HG02938 (cell line): Measurements from ENCODE around the gene TRPM8.
A peak's percentile ranks its signal among the peaks of the same experiment; 100 is the strongest.

ENCODE experiments used
- ATAC-seq: cut with Tn5 transposase; IDR thresholded peaks from one replicate; pipeline ENCODE4 v1.9.1; 2021; ENCODE audit warnings: mild to moderate bottlenecking, moderate library complexity; ENCODE audit not compliant: unreplicated experiment

Gene TRPM8

DNA sequence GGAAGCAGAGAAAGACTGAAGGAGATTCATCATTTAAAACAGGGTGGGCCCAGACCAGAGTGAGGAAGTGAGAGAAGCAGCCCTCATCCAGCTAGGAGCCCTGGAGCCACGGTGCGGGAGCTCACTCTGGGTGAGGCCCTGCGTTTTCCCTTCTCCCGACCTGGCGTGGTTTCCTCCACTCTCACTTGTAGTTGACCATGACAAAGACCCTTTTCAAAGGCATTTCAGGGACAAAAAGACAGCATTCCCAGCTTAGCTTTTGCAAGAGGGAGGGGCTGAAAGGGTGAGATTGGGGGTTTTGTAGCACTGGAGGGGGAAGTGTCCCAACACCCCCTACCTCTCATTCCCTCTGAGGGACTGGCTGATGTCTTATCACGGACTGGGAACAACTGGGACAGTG, 56.6 kb downstream of the TRPM8 start:
- ATAC-seq = no peak

GRCh38 chr2:233974530-233975071, 57.4 kb downstream of the TRPM8 start:
- ATAC-seq = no peak

- no peak for ATAC-seq
Measured at GRCh38 chr2:233976087-233976486, 58.9 kb downstream of the TRPM8 start.

GRCh38 chr2:233976690-233977294, 59.6 kb downstream of the TRPM8 start:
- no peak for ATAC-seq

GRCh38 chr2:233977296-233977837, 60.2 kb downstream of the TRPM8 start:
- no peak for ATAC-seq

DNA sequence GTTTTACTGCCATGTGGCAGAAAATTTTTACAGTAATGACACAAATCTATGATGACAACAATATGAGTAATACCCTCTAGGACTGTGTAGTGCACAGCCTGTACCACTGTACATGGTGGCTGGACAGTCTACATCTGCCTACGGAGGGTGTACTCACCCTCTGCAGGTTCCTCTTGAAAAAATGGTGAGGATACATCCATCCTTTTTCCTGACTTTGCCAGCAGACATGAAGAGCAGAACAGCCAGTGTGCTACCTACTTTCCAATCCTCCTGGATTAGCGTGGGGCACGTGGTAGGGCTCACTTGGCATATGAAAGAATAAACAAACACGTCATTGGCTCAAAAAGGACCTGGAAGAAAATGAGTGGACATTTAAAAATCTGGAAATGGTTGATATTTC, 62.6 kb downstream of the TRPM8 start:
- no peak for ATAC-seq

GRCh38 chr2:233980955-233981561, 63.9 kb downstream of the TRPM8 start:
- no peak for ATAC-seq

GRCh38 chr2:233981574-233982420, 64.6 kb downstream of the TRPM8 start:
- ATAC-seq = no peak

DNA sequence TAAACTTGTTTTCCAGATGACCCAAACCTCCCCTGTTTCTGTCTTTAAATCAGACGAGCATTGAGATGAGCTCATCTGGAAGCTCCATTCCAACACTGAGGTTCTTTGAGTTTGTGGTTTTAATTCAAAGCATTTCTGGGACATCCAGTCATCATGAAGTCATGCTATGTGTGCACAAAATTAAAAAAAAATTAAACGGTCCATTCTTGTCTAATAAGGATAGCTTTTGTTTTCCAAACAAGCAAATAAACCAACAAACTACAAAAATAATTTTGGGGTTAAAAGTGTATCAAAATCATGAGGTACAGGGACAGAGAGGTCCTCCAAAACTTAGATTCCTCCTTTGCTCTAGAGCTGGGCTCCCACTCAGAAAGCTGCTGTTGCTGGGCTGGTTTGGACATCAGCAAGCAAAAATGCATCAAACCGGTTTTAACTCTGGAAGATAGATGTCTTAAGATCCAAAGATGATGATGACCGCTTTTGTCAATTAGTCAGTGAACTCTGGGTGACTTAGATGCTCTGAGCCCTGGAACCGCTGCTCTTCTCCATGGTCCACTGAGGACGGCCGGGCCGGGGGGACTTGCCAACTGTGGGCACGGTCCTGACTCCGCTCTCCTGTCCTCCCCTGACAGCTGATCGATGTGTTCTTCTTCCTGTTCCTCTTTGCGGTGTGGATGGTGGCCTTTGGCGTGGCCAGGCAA, 65.4 kb downstream of the TRPM8 start:
- no peak for ATAC-seq

GRCh38 chr2:233983445-233983844, 66.3 kb downstream of the TRPM8 start:
- ATAC-seq = no peak

- no peak for ATAC-seq
Measured at GRCh38 chr2:233988581-233988980, 71.4 kb downstream of the TRPM8 start.

- no peak for ATAC-seq
Measured at GRCh38 chr2:233989221-233989858, 72.2 kb downstream of the TRPM8 start.

- ATAC-seq = peak; percentile 65
Measured at GRCh38 chr2:233990261-233990798, 73.2 kb downstream of the TRPM8 start.

DNA sequence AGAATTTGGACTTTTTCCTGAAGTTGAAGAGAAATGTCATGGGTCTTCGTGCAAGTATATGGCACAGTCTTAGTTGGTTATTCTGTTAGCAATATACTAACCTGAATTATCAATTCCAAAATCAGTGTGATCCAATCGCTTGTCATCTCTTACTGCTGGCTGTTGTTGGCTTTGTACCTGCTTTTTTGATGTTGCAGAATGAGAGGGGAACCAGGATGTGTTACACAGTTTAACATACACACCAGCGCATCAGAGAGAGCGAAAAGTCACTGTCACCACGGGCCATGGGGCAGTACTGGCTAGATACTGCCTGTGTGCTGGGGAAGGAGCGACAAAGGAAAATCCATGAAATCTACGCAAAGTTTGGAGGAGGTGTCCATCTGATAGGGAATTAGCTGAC, 74.0 kb downstream of the TRPM8 start:
- ATAC-seq = no peak

DNA sequence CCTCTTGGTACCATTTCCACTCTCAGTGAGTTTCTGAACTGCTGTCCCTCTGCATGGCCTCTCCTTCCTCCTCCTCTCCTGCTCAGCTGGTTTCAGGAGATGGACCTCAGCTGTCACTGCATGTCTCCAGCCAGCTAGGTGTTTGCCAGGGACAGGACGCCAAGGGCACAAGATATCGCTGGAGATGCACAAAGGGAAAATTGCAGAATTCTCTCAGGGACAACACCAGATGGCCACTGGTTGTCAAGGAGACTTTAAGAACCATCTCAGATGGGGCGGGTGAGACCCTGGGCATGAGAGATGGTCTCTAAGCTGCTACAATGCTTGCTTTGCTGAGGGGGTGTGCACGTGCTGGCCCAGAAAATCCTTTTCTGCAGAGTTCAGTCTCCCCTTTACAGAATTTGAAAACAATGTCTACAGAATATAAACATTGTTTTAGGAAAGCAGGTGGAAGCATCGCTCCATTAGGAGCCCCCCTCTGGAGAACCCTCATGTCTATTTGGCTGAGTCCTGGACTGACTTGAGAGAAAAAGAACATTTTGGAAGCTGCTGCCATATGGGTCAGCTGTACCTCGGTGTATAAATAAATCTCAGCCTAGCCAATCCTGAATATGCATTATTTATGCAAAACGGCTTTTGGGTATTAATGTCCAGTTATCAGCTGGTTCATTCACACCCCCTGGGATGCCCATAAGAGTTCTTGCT, 75.5 kb downstream of the TRPM8 start:
- ATAC-seq = no peak

DNA sequence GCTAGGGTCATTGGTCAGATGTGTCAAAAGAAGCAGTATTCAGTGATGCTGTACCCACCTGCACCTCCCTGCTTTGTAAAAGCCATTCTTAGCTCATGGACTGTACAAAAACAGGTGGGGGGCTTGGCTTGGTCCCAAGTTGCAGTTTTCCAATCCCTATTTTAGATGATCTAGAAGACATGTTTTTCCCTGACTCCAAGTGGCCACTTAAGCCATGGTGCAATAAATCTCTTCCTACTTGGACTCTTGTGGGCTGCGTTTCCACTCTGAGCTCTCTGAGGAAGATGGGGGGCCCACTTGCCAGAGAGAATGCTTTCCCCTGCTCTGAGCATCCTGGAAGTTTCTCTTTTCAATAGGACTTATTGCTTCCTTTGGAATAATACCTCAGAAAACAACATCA, 76.3 kb downstream of the TRPM8 start:
- ATAC-seq = no peak

GRCh38 chr2:233994151-233994550, 77.0 kb downstream of the TRPM8 start:
- ATAC-seq = no peak

DNA sequence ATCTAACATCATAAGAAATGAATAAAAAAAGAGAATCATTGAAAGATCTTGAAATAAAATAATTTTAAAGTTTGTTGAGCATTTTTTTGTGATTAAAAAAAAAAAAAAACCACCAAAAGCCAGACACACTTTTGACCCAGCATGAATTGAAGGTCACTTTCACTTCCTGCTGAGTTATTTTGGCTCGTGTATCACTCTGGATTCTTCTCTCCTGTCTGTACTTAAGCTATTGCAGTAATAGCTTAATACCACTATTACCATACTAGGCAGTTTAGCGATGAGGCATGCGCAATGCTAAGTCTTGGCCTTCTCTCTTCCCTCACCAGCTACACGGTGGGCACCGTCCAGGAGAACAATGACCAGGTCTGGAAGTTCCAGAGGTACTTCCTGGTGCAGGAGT, 78.8 kb downstream of the TRPM8 start:
- ATAC-seq = no peak

DNA sequence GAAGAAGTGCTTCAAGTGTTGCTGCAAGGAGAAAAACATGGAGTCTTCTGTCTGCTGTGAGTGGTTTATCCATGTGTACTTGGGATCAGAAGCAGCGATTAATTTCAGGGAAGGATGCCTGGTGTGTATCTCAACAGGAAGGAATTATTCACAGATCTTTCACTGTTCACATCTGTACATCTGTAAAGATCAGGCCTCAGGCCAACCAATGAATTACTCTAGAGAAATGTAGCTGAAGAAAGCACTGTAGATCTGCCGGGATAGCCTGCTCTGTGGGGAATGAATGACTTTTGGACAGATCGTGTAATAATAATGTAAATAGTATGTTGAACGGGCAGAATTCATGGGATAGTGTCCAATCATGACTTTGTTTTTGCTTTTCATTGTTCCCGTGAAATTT, 79.3 kb downstream of the TRPM8 start:
- no peak for ATAC-seq

- no peak for ATAC-seq
Measured at GRCh38 chr2:233997707-233998106, 80.5 kb downstream of the TRPM8 start.
